Endothelial cell (in vitro differentiated cells): ENCODE measurements around the gene ADCY1. TPM values are rescaled to one million over a fixed set of nuclear protein-coding genes. Genes with fewer than 3 reads are reported as not detected.

Experiments used
- DNase-seq: peaks from one replicate; pipeline ENCODE4 v3.0.0; 2021; ENCODE audit warnings: low spot score
- H3K27ac Mint-ChIP-seq: one replicate; pipeline ENCODE4 v1.8.0; 2021; ENCODE audit warnings: mixed read lengths, inconsistent platforms; ENCODE audit not compliant: unreplicated experiment
- H3K27me3 Mint-ChIP-seq: one replicate; pipeline ENCODE4 v1.8.0; 2021; ENCODE audit warnings: mild to moderate bottlenecking, moderate library complexity, mixed read lengths, inconsistent platforms; ENCODE audit not compliant: unreplicated experiment
- H3K36me3 Mint-ChIP-seq: one replicate; pipeline ENCODE4 v1.8.0; 2021; ENCODE audit warnings: mild to moderate bottlenecking, low read depth, mixed read lengths, inconsistent platforms; ENCODE audit not compliant: unreplicated experiment
- H3K4me1 Mint-ChIP-seq: one replicate; pipeline ENCODE4 v1.8.0; 2021; ENCODE audit warnings: mild to moderate bottlenecking, mixed read lengths, inconsistent platforms; ENCODE audit not compliant: unreplicated experiment
- H3K4me3 Mint-ChIP-seq: one replicate; pipeline ENCODE4 v1.8.0; 2021; ENCODE audit warnings: mild to moderate bottlenecking, mixed read lengths, inconsistent platforms; ENCODE audit not compliant: unreplicated experiment
- H3K9me3 Mint-ChIP-seq: one replicate; pipeline ENCODE4 v1.8.0; 2021; ENCODE audit warnings: mixed read lengths, inconsistent platforms; ENCODE audit not compliant: unreplicated experiment
- total RNA-seq: library from RNA; stranded (reverse); fragmentation: NEBNext Ultra II Directional; extraction: Animal tissue kit (Norgen Biotek cat#: 25700); gene quantifications from one replicate; pipeline ENCODE4 v1.2.1, GENCODE V29; 2021; ENCODE audit not compliant: unreplicated experiment
- TF ChIP-seq, protein P1 (sequence below): fragments of 200-600 bp; sonication (generic); IDR thresholded peaks from one replicate; pipeline ENCODE4 v1.5.0; 2021; ENCODE audit warnings: antibody characterized with exemption; ENCODE audit not compliant: unreplicated experiment

ADCY1 gene
- total RNA-seq, 1 donor from 2014 or later = 50.7 TPM

DNA sequence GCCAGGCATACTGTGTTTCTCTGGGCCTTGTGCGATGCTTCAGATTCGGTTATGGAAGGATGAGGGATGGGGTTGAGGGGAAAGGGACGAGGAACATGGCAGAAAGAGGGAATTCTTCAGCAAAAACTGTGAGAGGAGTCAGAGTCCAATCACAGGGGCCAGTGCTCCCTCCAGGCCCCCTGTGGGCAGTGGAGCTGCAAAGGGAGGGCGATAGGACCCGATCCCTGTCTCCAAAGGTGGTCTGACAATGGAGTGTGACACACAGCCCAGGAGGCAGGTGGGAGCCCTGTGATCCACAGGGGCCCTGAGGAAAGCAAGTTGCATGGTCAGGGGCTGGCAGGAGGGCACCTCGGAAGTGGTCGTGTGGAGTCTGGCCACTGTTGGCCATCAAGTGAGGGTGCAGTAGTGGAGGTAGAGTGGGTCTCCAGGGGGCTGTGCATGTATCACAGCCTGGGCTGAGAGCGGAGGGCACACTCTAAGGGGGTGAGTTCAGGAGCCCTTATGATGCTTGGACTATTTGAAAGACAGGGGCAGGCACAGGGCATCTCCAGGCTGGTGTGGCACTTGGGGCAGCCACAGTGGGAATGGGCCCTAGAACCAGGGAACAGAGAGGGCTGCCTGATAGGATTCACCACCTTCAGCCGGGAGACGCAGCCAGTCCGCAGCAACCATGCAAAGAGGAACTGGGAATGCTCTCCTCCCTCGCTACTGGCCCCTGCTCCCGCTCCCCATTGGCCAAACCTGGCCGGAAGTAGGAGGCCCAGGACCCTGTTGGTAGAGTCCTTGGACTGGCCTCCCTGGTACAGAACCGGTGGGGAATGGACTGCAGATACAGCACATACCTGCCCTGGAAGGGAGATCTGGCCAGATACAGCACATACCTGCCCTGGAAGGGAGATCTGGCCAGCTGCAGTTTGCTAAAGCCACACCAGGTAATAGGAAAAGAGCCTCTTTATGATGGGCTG is 115.9 kb downstream of the ADCY1 start:
- Mint-ChIP-seq H3K4me3 (peak overlapping the region; percentile 62), H3K9me3 (peaks cover 4% of the 10 kb centered on the region), H3K27me3 (peaks cover 3% of the 10 kb centered on the region), H3K4me1 (peaks cover 34% of the 10 kb centered on the region), H3K27ac (peak overlapping the region; percentile 64), H3K36me3 (peaks cover 51% of the 10 kb centered on the region)
- DNase-seq = no peak
- TF ChIP-seq, protein P1, sequence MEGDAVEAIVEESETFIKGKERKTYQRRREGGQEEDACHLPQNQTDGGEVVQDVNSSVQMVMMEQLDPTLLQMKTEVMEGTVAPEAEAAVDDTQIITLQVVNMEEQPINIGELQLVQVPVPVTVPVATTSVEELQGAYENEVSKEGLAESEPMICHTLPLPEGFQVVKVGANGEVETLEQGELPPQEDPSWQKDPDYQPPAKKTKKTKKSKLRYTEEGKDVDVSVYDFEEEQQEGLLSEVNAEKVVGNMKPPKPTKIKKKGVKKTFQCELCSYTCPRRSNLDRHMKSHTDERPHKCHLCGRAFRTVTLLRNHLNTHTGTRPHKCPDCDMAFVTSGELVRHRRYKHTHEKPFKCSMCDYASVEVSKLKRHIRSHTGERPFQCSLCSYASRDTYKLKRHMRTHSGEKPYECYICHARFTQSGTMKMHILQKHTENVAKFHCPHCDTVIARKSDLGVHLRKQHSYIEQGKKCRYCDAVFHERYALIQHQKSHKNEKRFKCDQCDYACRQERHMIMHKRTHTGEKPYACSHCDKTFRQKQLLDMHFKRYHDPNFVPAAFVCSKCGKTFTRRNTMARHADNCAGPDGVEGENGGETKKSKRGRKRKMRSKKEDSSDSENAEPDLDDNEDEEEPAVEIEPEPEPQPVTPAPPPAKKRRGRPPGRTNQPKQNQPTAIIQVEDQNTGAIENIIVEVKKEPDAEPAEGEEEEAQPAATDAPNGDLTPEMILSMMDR = no peak

DNA sequence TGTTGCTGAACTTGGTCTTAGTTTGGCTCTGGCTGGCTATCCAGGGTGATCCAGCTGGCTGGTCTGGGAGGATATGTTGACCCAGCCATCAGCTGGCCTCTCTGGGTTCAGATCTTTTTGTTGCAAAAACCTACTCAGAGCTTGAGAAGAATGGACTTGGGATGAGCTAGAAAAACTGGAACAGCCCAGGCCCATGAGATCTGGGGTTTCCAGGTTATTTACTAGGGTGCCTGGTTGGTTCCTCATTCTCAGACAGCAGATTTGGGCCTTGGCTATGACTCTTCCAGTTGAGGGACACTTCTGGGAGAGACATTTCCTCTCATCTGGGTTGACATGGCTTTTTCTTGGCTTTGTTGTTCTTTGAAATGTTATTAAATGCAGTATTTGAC is 116.6 kb downstream of the ADCY1 start:
- TF ChIP-seq, protein P1 = no peak
- H3K9me3 Mint-ChIP-seq = peaks cover 4% of the 10 kb centered on the region
- no peak overlapping the region for H3K4me3 Mint-ChIP-seq
- H3K4me1 Mint-ChIP-seq = peaks cover 28% of the 10 kb centered on the region
- peaks cover 46% of the 10 kb centered on the region for H3K36me3 Mint-ChIP-seq
- no peak for DNase-seq
- no peak overlapping the region for H3K27ac Mint-ChIP-seq
- H3K27me3 Mint-ChIP-seq = peaks cover 1% of the 10 kb centered on the region

DNA sequence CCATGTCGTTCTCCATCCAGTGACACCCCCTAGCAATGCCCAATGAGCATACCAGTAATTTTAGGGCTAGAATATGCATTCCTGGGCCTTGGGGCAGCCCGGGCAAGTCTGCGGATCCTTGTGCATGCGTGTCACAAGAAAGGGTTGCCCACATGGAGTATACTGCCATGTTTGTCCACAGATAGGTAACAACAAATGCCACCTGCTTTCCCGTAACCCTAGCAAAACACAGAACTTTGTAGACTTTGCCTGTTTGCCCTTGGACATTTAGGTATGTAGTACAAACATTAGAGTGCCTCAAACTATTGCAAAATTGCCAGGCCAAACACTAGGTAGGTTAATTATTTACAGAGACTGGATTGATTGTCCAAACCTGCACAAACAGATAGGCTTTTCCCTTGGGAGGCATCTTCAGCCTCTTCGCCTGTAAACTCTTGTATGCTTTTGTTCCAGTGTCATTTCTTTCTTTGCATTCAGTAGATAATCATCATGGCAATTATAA is 117.0 kb downstream of the ADCY1 start:
- no peak for DNase-seq
- TF ChIP-seq, protein P1 = no peak
- Mint-ChIP-seq H3K27ac (no peak overlapping the region), H3K27me3 (peaks cover 1% of the 10 kb centered on the region), H3K9me3 (peaks cover 4% of the 10 kb centered on the region), H3K4me1 (peaks cover 26% of the 10 kb centered on the region), H3K4me3 (no peak overlapping the region), H3K36me3 (peaks cover 43% of the 10 kb centered on the region)

DNA sequence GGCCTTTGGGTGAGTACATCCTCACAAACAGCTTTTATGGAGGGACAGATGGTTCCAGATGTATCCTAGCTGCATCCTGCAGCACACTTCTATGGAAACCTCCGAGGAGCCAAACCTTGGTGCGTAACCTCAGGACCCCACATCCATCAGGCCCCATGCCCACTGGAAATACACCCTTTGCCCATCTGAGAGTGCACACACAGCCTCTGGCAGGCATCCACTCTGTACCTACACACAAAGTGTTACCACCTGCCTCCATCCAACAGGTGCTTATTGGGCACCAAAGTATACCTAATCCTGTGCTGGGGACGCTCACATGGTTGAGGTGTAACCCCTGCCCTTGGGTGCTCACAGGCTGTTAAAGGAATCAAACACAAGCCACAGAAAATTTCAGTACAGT is 117.9 kb downstream of the ADCY1 start:
- H3K27me3 Mint-ChIP-seq = peaks cover 1% of the 10 kb centered on the region
- TF ChIP-seq, protein P1 = no peak
- no peak for DNase-seq
- H3K36me3 Mint-ChIP-seq = peaks cover 41% of the 10 kb centered on the region
- no peak overlapping the region for H3K4me3 Mint-ChIP-seq
- no peak overlapping the region for H3K27ac Mint-ChIP-seq
- H3K9me3 Mint-ChIP-seq = peaks cover 4% of the 10 kb centered on the region
- peaks cover 22% of the 10 kb centered on the region for H3K4me1 Mint-ChIP-seq
